Natural killer cell (primary cell): ENCODE results near the gene TCL1B. TPM values are rescaled to one million over a fixed set of nuclear protein-coding genes. Genes with fewer than 3 reads are reported as not detected.

ENCODE experiments used
- total RNA-seq, 4 donors: library from RNA; stranded (reverse); fragments of 120-200 nt in 1 of 4; gene quantifications; one replicate each; pipeline versions ENCODE4 v1.2.3 to v1.2.4, GENCODE V29; 2013 to 2022

TCL1B gene
- total RNA-seq, 3 donors from 2014 or later (not counting 1 experiment from before 2014, with no cell fraction given): not detected

Other genes with a start within 250 kb of the TCL1B start
- gene SYNE3, start 169.8 kb upstream of the TCL1B start, total RNA-seq: 10 to 100 TPM; 10.6 to 17.3 (median 15.4) TPM
- gene GLRX5, start 151.4 kb upstream of the TCL1B start, total RNA-seq: 10 to 100 TPM; 16.7 to 26.0 (median 23.4) TPM
- gene TCL1A, start 27.7 kb downstream of the TCL1B start, total RNA-seq: 1 to 10 TPM in 2 of 3 donors, not detected in 1; 1.6 to 1.7 TPM
- gene TUNAR, start 190.4 kb downstream of the TCL1B start, total RNA-seq: not detected